Activated T-cell treated with anti-CD3 and anti-CD28 coated beads, Interleukin-2, amount 50 U/mL, for 48 hours (primary cell): ENCODE results near the gene TSPAN15.
A peak's percentile ranks its signal among the peaks of the same experiment; 100 is the strongest.
"Not testable (repeated sequence)": the region's sequence is repeated elsewhere in the genome, so short reads cannot be mapped to it uniquely, and the experiment has no call there.

ENCODE experiments used
- DNase-seq, 2 experiments: peaks; one replicate each; pipeline ENCODE4 v3.0.0-alpha.2; 2020

TSPAN15 gene

GRCh38 chr10:69449841-69450240, 1.4 kb upstream of the TSPAN15 start:
- DNase-seq = peak; percentile 56 to 58

- DNase-seq = not testable (repeated sequence)
These were observed 870 bp upstream of the TSPAN15 start for GRCh38 chr10:69450395-69450794.

DNA sequence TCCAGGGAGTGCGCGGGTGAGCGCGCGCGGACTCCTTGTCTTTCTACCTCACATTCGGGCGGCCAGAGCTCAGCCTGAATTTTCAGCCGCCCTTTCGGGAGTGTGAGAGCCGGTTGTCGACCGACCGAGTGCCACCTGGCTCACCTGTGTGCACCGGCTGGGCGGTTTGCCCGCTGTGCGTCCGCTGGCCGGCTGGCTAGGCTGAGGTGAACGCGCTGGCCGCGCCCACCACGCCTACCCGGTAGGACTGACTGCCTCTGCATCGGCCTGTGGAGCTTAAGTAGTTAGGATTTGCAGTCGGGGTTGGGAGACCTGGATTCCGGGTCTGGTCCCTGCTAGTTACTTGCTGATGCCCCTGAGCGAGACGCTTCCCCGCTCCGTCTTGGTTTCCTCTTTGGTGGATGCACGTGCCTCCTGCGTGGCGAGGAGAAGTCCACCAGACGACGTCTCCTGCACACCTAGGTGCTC, 553 bp downstream of the TSPAN15 start:
- no peak for DNase-seq

- DNase-seq = no peak
These were observed 1.6 kb downstream of the TSPAN15 start for GRCh38 chr10:69452676-69453415.

DNA sequence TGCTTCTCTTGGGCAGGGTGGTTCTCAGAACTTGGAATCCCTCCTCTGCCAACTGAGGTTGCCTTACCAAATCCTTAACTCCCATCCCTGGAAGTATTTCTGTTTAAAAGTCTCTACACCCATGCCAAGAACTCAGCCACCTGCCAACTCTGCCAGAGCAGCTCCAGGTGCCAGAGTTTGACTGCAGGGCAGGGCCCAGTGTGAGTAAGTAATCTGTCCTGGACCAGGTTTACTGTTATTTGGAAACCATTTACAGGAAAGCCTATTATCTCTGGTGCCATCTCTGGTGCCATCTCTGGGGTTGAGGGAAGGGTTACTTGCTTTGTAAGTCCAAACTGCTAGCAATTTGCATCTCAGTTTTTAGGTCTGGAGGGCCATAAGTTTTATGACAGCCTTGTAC, 2.5 kb downstream of the TSPAN15 start:
- DNase-seq = no peak

DNA sequence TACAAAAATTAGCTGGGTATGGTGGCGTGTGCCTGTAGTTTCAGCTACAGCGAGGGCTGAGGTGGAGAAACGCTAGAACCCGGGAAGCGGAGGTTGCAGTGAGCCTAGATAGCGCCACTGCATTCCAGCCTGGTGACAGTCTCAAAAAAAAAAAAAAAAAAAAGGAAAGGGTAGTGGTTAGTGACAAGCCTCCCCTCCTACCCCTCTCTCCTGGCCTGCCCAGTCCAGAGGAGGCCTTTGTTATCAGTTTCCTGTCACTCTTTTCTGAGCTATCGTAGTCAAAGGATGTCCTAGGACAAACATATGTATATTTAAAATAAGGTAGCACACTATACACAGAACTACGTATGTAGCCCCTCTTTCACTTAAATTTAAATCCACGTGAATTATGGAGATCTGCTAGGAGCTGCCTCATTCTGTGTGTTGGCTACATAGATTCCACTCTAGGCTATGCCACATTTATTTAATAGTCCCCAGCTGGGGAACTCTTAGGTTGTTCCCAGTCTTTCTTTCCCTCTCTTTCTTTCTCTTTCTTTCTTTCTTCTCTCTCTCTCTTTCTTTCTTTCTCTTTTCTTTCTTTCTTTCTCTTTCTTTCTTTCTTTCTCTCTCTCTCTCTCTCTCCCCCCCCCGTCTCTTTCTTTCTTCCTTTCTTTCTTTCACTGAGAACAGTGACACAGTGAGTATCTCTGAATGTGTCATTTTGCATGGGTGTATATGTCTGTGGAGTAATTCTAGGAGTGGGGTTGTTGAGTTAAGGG, 3.9 kb downstream of the TSPAN15 start:
- no peak for DNase-seq

DNA sequence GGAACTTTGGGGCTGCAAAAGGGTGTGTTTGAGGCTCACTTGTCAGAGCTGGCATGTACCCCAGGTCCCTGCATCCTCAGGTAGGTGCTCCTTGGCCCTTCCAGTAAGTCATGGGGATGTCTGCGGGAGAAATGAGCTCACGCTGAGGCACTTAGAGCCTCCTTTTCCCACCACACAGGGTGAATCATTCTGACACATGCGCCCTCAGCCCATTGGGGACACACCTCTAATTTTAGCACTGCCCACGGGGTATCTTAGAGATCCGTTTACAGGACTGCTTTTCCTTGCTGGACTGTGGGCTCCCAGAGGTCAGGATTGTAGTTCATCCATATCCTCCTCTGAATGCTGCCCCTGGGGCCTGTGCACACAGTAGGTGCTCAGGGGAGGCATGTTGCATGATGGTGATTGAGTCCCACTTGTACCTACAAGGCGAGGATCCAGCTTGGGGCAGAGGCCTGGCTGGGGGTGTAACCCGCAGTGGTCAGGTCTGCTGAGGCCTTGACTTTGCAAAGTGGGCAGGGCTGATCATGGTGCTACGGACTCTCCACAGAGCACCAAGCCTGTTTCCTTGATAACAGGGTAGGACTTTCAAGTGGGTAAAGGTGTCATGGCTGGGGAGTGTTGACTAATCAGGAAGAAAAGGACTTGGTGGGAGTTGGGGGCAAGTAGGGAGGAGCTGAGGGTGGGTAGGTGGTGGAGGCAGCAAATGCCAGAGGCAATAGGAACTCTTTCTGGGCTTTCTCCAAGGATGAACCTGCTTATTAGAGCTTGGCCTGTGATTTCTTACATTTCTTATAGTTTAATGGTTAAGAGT, 5.8 kb downstream of the TSPAN15 start:
- DNase-seq = peak in 1 of 2 experiments; percentile 41

DNA sequence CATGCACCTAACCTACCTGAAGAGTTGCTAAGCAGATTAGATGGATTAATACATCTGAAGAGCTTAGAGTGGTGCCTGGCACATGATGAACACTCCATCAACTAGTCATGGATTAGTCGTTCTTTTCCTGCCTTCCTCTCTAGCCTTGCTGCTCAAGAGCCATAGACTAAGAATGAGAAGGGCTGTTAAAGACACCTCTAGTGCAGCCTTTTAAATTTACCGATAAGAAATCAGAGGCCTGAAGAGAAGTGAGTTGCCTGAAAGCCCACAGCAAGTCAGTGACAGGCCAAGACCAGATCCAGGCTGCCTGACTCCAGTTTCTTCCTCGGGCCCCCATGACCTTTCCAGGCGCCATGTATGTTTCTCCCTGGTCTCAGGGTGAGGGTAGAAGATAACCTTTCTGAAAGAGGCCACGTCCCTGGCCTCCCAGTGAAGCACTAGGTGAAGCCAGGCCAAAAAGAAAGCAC, 6.5 kb downstream of the TSPAN15 start:
- no peak for DNase-seq

DNA sequence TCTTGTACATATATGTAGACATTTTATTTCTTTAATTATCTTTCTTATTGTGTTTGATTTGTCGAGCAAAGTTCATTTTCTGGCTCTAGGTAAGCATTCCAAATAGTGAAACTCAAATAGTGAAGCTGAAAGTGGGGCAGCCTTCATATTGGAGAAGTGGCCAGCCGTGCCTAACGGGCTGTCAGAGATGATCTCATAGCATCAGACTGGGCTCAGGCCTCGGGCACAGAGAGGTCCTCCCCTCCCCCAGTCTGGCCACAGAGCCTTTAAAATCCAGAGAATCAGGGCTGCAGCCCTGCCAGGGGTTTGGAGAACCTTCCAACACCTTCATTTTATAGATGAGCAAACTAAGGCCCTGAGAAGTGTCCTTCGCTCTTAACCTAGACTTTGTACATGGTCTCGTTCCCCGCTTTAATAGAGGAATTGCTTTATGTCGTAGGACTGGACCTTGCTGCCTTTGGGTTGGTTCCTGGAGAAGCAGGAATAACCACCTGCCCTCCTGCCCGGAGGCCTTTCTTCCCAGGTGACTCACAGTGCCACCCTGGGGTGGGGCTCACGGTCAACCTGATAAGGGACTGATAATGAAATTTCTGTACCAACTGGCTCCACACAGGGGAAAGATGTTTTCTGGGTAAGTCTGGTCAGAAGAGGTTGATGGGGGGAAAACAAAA, 7.3 kb downstream of the TSPAN15 start:
- no peak for DNase-seq

DNA sequence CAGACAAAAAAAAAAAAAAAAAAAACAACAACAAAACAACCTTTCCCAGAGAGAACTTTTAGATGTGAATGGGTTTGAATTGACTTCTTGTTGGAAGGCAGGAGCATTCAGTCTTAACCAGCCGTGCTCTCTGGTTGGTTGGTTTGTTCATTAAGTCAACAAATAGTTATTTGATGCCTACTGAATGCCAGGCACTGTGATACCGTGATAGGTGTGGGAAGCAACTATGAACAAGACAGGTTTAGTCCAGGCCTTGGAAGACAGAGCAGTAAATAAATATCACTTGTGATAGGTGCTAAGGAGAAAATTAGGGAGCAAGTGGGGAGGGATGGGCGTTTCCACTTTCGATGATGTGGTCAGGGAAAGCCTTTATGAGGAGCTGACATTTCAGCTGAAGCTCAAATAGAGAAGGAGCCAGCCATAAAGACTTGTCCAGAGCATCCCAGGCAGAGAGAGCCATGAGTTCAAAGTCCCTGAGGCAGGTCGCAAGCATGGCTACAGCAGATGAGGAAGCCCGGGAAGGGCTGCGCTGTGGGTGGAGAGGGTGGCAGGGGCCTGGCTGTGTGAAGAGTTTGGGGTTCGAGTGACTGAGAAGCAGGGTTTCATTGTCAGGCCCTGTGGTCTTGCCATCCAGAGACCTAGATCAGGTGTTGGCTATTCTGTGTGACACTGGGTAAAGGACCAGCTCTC, 8.0 kb downstream of the TSPAN15 start:
- DNase-seq = no peak

DNA sequence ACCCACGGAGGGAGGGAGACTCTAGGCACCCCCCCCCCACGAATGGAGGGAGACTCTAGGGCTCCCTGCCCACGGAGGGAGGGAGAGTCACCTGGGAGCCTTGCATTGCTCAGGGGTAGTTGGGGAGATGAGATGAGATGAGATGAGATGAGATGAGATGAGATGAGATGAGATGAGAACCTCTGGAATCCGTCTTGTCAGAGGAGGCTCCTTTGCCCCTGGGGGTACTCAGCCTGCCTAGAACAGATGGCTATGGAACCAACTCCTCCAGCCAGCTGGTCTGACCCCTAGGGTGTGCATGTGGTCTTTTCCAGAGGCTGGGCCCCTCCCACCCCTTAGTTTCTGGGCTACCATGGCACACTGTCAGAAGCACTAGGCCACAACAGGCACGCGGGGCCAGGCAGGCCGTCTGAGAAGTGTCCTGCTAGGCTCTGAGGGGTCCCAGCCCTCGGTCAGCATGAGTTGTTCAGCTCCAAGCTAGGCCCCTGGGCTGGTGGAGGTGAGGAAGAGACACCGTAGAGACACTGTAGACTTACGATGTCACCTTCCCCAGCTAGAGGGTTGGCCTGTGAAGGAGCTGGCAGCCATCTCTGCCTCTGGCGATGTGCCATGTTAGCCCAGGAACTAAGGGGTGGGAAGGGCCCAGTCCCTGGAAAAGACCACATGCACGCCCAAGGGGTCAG, 8.8 kb downstream of the TSPAN15 start:
- DNase-seq = no peak

- DNase-seq = no peak
These were observed 9.4 kb downstream of the TSPAN15 start for GRCh38 chr10:69460576-69461242.

DNA sequence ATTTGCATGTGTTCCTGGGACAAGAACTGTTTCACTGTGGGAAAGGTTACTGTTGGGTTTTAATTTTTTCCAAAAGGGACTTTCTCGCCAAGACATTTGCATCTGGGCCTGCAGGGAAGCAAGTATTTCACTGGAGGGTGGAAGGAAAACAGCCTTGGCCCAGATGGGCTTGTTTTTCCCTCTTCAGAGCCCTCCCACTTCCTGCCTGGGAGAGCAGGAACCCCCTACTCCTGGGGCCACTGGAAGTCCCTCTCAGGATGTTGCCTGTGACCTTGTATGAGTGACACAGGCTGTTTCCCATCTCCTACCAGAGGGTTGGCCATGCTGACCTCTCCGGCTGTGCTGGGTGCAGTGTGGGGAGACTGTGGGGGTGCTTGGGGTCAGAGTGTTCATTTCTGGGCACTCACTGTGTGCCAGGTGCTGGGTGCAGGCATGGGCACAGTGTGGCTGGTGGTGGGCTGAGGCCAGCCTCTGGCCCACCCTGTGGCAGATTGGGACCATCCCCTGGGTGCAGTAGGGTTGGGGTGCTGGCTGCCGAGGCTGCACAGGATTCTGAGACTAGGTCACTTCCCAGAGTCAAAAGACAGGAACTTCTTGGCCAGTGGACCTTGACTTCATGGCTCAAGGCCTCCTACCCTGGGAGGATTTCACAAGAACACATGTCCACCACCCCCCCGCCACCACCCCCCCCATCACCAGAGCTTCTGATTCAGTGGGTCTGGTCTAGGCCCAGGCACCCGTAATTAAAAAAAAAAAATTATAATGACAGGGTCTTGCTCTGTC, 10.2 kb downstream of the TSPAN15 start:
- no peak for DNase-seq

GRCh38 chr10:69463886-69464285, 12.6 kb downstream of the TSPAN15 start:
- no peak for DNase-seq

GRCh38 chr10:69464401-69464800, 13.1 kb downstream of the TSPAN15 start:
- no peak for DNase-seq

GRCh38 chr10:69464801-69465401, 13.6 kb downstream of the TSPAN15 start:
- no peak for DNase-seq

- DNase-seq = no peak
These were observed 14.3 kb downstream of the TSPAN15 start for GRCh38 chr10:69465457-69466157.

DNA sequence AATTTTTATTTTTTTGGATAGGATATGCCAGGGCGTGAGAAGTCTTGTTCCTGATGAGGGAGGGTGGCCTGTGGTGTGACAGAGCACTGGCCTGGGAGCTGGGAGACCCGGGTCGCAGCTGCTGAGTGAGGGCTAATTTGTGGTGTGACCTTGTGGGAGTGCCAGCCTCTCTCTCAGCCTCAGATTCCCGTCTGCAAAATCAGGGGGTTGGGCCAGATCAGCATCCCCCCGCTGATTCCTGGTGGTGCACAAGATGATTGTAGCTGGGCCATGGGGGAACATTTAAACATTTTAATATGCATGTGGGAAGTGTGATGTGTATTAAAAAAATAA, 14.9 kb downstream of the TSPAN15 start:
- no peak for DNase-seq

GRCh38 chr10:69466689-69467088, 15.4 kb downstream of the TSPAN15 start:
- no peak for DNase-seq
